Transverse colon (tissue), 3 donors: ENCODE data around the gene TMC6.

Experiments
- POLR2A ChIP-seq: fragments of 450-650 bp; IDR thresholded peaks from one replicate; pipeline ENCODE4 v1.6.1; 2016; ENCODE audit warnings: antibody characterized with exemption, mild to moderate bottlenecking, moderate library complexity
- TF ChIP-seq, protein P1 (sequence below), 5 experiments: fragments of 200-600 bp in 3 of 5; fragments of 450-650 bp in 2 of 5; sonication (generic) in 3 of 5; IDR thresholded peaks; 1 replicate in 2 of 5; 2 replicates in 3 of 5; pipeline ENCODE4 v1.5.1; 2016 to 2017; ENCODE audit warnings: antibody characterized with exemption in 5 of 5, inconsistent platforms in 3 of 5, mild to moderate bottlenecking in 2 of 5, moderate library complexity in 1 of 5

DNA sequence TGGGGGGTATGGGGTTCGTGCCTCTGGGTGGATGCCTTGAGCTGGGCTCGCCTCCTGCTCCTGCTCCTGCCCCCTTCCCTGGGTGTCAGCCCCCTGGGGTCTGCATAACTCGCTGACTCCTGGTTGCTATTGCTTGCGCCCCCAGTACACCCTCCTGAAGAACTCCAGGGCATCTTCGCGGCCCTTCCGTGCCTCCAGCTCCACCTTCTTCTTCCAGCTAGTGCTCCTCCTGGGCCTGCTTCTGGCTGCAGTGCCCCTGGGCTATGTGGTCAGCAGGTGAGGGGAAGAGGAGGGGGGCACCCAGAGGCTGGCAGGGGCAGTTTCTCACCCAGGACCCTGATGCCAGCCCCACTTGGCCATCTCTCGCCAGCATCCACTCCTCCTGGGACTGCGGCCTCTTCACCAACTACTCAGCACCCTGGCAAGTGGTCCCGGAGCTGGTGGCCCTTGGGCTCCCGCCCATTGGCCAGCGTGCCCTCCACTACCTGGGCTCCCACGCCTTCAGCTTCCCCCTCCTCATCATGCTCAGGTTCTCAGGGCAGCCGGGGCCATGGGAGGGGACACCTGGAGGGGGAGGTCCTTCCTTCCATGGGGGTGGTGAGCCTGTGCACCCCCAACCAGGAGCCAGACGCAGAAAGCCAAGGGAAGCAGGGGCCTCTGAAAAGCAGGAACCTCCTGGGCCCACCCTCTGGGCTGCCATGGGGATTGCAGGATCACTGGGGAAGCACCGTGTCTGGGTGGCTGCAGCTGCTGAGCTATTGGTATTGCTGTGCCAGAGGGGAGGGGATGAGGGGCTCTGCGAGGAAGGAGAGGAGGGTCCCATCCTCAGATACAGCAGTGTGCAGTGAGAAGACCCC lies 9.9 kb upstream of the TMC6 start:
- TF ChIP-seq POLR2A = no peak
- TF ChIP-seq, protein P1, sequence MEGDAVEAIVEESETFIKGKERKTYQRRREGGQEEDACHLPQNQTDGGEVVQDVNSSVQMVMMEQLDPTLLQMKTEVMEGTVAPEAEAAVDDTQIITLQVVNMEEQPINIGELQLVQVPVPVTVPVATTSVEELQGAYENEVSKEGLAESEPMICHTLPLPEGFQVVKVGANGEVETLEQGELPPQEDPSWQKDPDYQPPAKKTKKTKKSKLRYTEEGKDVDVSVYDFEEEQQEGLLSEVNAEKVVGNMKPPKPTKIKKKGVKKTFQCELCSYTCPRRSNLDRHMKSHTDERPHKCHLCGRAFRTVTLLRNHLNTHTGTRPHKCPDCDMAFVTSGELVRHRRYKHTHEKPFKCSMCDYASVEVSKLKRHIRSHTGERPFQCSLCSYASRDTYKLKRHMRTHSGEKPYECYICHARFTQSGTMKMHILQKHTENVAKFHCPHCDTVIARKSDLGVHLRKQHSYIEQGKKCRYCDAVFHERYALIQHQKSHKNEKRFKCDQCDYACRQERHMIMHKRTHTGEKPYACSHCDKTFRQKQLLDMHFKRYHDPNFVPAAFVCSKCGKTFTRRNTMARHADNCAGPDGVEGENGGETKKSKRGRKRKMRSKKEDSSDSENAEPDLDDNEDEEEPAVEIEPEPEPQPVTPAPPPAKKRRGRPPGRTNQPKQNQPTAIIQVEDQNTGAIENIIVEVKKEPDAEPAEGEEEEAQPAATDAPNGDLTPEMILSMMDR (IDR thresholded peaks at IDR 0.05) = no peak
